HepG2 (cell line): ENCODE data around the gene TTLL7.

Experiments
- CEBPB ChIP-seq: IDR thresholded peaks from 2 replicates; pipeline ENCODE4 v1.6.1; 2011; ENCODE audit warnings: low read depth, low read length, improper control_type of control experiment, borderline replicate concordance
- DPF2 ChIP-seq: sonication (generic); formaldehyde crosslinking; IDR thresholded peaks from 2 replicates; pipeline ENCODE4 v1.4.0; 2020; ENCODE audit warnings: mild to moderate bottlenecking, low read depth, missing genetic modification reagents, borderline replicate concordance
- EZH2 ChIP-seq: conservative IDR thresholded peaks from 2 replicates; pipeline ENCODE4 v1.6.1; 2012; ENCODE audit warnings: mild to moderate bottlenecking, low read depth, low read length, moderate library complexity
- HMGXB4 ChIP-seq, 2 experiments: sonication (generic) in 1 of 2; formaldehyde crosslinking in 1 of 2; IDR thresholded peaks; 2 replicates each; pipeline versions ENCODE4 v1.4.0 to v1.6.1; 2018 to 2020; ENCODE audit warnings: missing genetic modification reagents in 2 of 2, borderline replicate concordance in 1 of 2, low read depth in 1 of 2, mild to moderate bottlenecking in 1 of 2, missing biosample characterization in 1 of 2
- NAIF1 ChIP-seq: sonication (generic); formaldehyde crosslinking; IDR thresholded peaks from 2 replicates; pipeline ENCODE4 v1.5.0; 2020; ENCODE audit warnings: mild to moderate bottlenecking, missing genetic modification reagents, borderline replicate concordance
- NR1H2 ChIP-seq: sonication (generic); formaldehyde crosslinking; IDR thresholded peaks from 2 replicates; pipeline ENCODE4 v1.8.1; 2022; ENCODE audit warnings: low read depth, missing genetic modification reagents, borderline replicate concordance
- RBAK ChIP-seq: sonication (generic); formaldehyde crosslinking; IDR thresholded peaks from 2 replicates; pipeline ENCODE4 v1.5.1; 2020; ENCODE audit warnings: mild to moderate bottlenecking, missing genetic modification reagents
- ZNF282 ChIP-seq: fragments of 450-650 bp; IDR thresholded peaks from 2 replicates; pipeline ENCODE4 v1.6.1; 2018; ENCODE audit not compliant: partially characterized antibody
- TF ChIP-seq, protein P1 (sequence below): sonication (generic); formaldehyde crosslinking; IDR thresholded peaks from 2 replicates; pipeline ENCODE4 v1.5.0; 2020; ENCODE audit warnings: mild to moderate bottlenecking, missing genetic modification reagents, moderate library complexity
- TF ChIP-seq, protein P2 (sequence below): sonication (generic); formaldehyde crosslinking; IDR thresholded peaks from 2 replicates; pipeline ENCODE4 v1.5.0; 2020; ENCODE audit warnings: mild to moderate bottlenecking, missing genetic modification reagents

GRCh38 chr1:83927061-83927460 lies 71.9 kb downstream of the TTLL7 start:
- TF ChIP-seq RBAK (CRISPR knock-in tag) (no peak), DPF2 (no peak), ZNF282 (no peak), EZH2 (no peak), NR1H2 (CRISPR knock-in tag) (no peak), CEBPB (no peak), NAIF1 (CRISPR knock-in tag) (no peak), HMGXB4 (CRISPR knock-in tag; IDR thresholded peaks at IDR 0.05; ENCODE audit: borderline replicate concordance in 1 of 2, low read depth in 1 of 2) (no peak)
- TF ChIP-seq, protein P1, sequence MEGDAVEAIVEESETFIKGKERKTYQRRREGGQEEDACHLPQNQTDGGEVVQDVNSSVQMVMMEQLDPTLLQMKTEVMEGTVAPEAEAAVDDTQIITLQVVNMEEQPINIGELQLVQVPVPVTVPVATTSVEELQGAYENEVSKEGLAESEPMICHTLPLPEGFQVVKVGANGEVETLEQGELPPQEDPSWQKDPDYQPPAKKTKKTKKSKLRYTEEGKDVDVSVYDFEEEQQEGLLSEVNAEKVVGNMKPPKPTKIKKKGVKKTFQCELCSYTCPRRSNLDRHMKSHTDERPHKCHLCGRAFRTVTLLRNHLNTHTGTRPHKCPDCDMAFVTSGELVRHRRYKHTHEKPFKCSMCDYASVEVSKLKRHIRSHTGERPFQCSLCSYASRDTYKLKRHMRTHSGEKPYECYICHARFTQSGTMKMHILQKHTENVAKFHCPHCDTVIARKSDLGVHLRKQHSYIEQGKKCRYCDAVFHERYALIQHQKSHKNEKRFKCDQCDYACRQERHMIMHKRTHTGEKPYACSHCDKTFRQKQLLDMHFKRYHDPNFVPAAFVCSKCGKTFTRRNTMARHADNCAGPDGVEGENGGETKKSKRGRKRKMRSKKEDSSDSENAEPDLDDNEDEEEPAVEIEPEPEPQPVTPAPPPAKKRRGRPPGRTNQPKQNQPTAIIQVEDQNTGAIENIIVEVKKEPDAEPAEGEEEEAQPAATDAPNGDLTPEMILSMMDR: no peak
- TF ChIP-seq, protein P2, sequence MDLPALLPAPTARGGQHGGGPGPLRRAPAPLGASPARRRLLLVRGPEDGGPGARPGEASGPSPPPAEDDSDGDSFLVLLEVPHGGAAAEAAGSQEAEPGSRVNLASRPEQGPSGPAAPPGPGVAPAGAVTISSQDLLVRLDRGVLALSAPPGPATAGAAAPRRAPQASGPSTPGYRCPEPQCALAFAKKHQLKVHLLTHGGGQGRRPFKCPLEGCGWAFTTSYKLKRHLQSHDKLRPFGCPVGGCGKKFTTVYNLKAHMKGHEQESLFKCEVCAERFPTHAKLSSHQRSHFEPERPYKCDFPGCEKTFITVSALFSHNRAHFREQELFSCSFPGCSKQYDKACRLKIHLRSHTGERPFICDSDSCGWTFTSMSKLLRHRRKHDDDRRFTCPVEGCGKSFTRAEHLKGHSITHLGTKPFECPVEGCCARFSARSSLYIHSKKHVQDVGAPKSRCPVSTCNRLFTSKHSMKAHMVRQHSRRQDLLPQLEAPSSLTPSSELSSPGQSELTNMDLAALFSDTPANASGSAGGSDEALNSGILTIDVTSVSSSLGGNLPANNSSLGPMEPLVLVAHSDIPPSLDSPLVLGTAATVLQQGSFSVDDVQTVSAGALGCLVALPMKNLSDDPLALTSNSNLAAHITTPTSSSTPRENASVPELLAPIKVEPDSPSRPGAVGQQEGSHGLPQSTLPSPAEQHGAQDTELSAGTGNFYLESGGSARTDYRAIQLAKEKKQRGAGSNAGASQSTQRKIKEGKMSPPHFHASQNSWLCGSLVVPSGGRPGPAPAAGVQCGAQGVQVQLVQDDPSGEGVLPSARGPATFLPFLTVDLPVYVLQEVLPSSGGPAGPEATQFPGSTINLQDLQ (CRISPR knock-in tag): no peak
